K562 (cell line): ENCODE results near the gene CHAC1. TPM values are rescaled to one million over a fixed set of nuclear protein-coding genes. Genes with fewer than 3 reads are reported as not detected.

ENCODE experiments used
- ATF7 ChIP-seq: fragments of 450-650 bp; IDR thresholded peaks from 2 replicates; pipeline ENCODE4 v1.7.1; 2014; ENCODE audit warnings: mild to moderate bottlenecking, moderate library complexity
- BRD9 ChIP-seq: fragments of 450-650 bp; IDR thresholded peaks from 2 replicates; pipeline ENCODE4 v1.6.1; 2018; ENCODE audit warnings: low read depth; ENCODE audit not compliant: partially characterized antibody
- GATAD2B ChIP-seq: fragments of 450-650 bp; IDR thresholded peaks from 2 replicates; pipeline ENCODE4 v1.6.1; 2017; ENCODE audit warnings: mild to moderate bottlenecking, borderline replicate concordance
- NFYB ChIP-seq: IDR thresholded peaks from 2 replicates; pipeline ENCODE4 v1.6.1; 2011; ENCODE audit warnings: mild to moderate bottlenecking, moderate library complexity; ENCODE audit not compliant: insufficient read length; ENCODE audit errors: extremely low read depth
- NONO ChIP-seq, 2 experiments: fragments of 200-400 bp in 1 of 2; fragments of 450-650 bp in 1 of 2; formaldehyde crosslinking in 1 of 2; IDR thresholded peaks; 2 replicates each; pipeline ENCODE4 v1.6.1; 2017; ENCODE audit warnings: low read depth in 2 of 2, mild to moderate bottlenecking in 2 of 2, moderate library complexity in 2 of 2, low read length in 1 of 2
- NR2C2 ChIP-seq, 2 experiments: fragments of 200-800 bp in 1 of 2; sonication (Bioruptor generic) in 1 of 2; sonication (generic) in 1 of 2; formaldehyde crosslinking in 1 of 2; IDR thresholded peaks; 2 replicates each; pipeline versions ENCODE4 v1.6.1 to v1.8.0; 2016 to 2022; ENCODE audit warnings: mild to moderate bottlenecking in 1 of 2, missing compliant biosample characterization in 1 of 2, missing genetic modification characterization in 1 of 2, missing genetic modification reagents in 1 of 2
- RBFOX2 ChIP-seq: fragments of 200-400 bp; formaldehyde crosslinking; IDR thresholded peaks from 2 replicates; pipeline ENCODE4 v1.6.1; 2017; ENCODE audit warnings: low read depth, mild to moderate bottlenecking, low read length, moderate library complexity
- RFX5 ChIP-seq: IDR thresholded peaks from 2 replicates; pipeline ENCODE4 v1.6.1; 2011; ENCODE audit warnings: low read depth, mild to moderate bottlenecking, improper control_type of control experiment, low read length
- SMARCB1 ChIP-seq: IDR thresholded peaks from 2 replicates; pipeline ENCODE4 v1.6.1; 2011; ENCODE audit warnings: improper control_type of control experiment, low read depth; ENCODE audit not compliant: insufficient read length
- ZNF561 ChIP-seq: fragments of 450-650 bp; formaldehyde crosslinking; conservative IDR thresholded peaks from 2 replicates; pipeline ENCODE4 v1.4.0; 2020; ENCODE audit warnings: mild to moderate bottlenecking, moderate library complexity
- polyA plus RNA-seq, 8 experiments: library from polyadenylated mRNA; depleted of rRNA in 4 of 8; stranded (reverse) in 5 of 8; unstranded in 3 of 8; fragments of >200 nt; fragmentation: Nextera tagmentation in 2 of 8; fragmentation: Illumina TruSeq in 1 of 8; extraction: Ambion mirVana in 2 of 8; extraction: Trizol in 1 of 8; gene quantifications; 2 replicates each; pipeline versions ENCODE4 v1.2.1 to v1.2.3, GENCODE V29; 2011 to 2014; ENCODE audit warnings: inconsistent platforms in 1 of 8, missing spikeins in 1 of 8
- total RNA-seq, 7 experiments: library from RNA; depleted of rRNA in 6 of 7; stranded (reverse); fragments of >200 nt in 6 of 7; fragmentation: Illumina TruSeq in 2 of 7; extraction: Trizol in 2 of 7; gene quantifications; 2 replicates each; pipeline versions ENCODE4 v1.2.1 to v1.2.3, GENCODE V29; 2011 to 2021; ENCODE audit warnings: low replicate concordance in 1 of 7
- TF ChIP-seq, protein P1 (sequence below), 2 experiments: IDR thresholded peaks; 2 replicates each; pipeline ENCODE4 v1.6.1; 2012; ENCODE audit warnings: improper control_type of control experiment in 2 of 2, low read depth in 2 of 2, low read length in 2 of 2, borderline replicate concordance in 1 of 2
- TF ChIP-seq, protein P2 (sequence below): fragments of 450-650 bp; IDR thresholded peaks from one replicate; pipeline ENCODE4 v1.6.1; 2018; ENCODE audit warnings: mild to moderate bottlenecking, moderate library complexity; ENCODE audit not compliant: partially characterized antibody
- TF ChIP-seq, protein P3 (sequence below): fragments of 200-400 bp; formaldehyde crosslinking; IDR thresholded peaks from 2 replicates; pipeline ENCODE4 v1.6.1; 2017; ENCODE audit warnings: mild to moderate bottlenecking, low read depth, low read length, moderate library complexity
- TF ChIP-seq, protein P4 (sequence below): fragments of 250-450 bp; sonication (Bioruptor Pico); IDR thresholded peaks from 2 replicates; pipeline ENCODE4 v1.8.0; 2022; ENCODE audit warnings: inconsistent platforms, mild to moderate bottlenecking, moderate library complexity, borderline replicate concordance
- TF ChIP-seq, protein P5 (sequence below): fragments of 450-650 bp; formaldehyde crosslinking; IDR thresholded peaks from 2 replicates; pipeline ENCODE4 v1.4.0; 2020; ENCODE audit warnings: mild to moderate bottlenecking, moderate library complexity
- TF ChIP-seq, protein P6 (sequence below): sonication (generic); formaldehyde crosslinking; IDR thresholded peaks from 2 replicates; pipeline ENCODE4 v1.9.0; 2022; ENCODE audit warnings: mild to moderate bottlenecking, missing genetic modification reagents

CHAC1 gene
- total and polyA plus RNA-seq, 9 of the 15 experiments (the other 6 are each of a cell fraction or from before 2014, with no cell fraction given): 0.47 to 39.0 (median 7.5) TPM

DNA sequence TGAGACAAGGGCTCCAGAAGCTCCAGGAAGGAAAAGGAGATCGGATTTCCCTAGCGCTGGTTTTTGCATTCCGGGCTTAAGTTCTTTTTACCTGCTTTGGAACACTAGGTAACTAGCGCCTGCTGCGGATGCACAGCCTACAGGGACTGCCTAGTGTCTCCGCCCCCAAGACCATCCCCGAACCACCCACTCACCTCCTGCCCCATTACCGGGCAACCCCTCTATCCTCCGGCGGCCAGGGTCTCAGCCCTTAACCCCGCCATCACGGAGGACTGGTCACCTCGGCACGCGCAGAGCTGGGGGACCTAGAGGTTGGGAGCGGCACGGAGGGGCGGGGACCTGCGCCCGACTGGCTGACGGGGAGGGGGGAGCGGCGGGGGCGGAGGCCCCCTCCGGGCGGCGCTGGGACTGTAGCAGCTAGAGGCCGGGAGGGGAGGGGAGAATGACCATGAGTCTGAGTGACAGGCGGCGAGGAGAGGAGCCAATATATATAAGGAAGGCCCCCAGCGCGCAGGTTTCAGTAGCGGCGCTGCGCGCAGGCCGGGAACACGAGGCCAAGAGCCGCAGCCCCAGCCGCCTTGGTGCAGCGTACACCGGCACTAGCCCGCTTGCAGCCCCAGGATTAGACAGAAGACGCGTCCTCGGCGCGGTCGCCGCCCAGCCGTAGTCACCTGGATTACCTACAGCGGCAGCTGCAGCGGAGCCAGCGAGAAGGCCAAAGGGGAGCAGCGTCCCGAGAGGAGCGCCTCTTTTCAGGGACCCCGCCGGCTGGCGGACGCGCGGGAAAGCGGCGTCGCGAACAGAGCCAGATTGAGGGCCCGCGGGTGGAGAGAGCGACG, 24.2 kb upstream of the CHAC1 start, which contains the start of gene DLL4 (continued):
- TF ChIP-seq, protein P1, sequence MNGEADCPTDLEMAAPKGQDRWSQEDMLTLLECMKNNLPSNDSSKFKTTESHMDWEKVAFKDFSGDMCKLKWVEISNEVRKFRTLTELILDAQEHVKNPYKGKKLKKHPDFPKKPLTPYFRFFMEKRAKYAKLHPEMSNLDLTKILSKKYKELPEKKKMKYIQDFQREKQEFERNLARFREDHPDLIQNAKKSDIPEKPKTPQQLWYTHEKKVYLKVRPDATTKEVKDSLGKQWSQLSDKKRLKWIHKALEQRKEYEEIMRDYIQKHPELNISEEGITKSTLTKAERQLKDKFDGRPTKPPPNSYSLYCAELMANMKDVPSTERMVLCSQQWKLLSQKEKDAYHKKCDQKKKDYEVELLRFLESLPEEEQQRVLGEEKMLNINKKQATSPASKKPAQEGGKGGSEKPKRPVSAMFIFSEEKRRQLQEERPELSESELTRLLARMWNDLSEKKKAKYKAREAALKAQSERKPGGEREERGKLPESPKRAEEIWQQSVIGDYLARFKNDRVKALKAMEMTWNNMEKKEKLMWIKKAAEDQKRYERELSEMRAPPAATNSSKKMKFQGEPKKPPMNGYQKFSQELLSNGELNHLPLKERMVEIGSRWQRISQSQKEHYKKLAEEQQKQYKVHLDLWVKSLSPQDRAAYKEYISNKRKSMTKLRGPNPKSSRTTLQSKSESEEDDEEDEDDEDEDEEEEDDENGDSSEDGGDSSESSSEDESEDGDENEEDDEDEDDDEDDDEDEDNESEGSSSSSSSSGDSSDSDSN (IDR thresholded peaks at IDR 0.05; ENCODE audit: borderline replicate concordance in 1 of 2, low read depth in 2 of 2, low read length in 2 of 2): 0 out of 4 replicates have a peak, but pooled peaks have one; percentile 47 to 75
- TF ChIP-seq GATAD2B: no peak
- TF ChIP-seq ZNF561 (CRISPR knock-in tag): no peak
- no peak for TF ChIP-seq RFX5
- TF ChIP-seq, protein P2, sequence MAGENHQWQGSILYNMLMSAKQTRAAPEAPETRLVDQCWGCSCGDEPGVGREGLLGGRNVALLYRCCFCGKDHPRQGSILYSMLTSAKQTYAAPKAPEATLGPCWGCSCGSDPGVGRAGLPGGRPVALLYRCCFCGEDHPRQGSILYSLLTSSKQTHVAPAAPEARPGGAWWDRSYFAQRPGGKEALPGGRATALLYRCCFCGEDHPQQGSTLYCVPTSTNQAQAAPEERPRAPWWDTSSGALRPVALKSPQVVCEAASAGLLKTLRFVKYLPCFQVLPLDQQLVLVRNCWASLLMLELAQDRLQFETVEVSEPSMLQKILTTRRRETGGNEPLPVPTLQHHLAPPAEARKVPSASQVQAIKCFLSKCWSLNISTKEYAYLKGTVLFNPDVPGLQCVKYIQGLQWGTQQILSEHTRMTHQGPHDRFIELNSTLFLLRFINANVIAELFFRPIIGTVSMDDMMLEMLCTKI: no peak
- peak; percentile 91 for TF ChIP-seq RBFOX2
- no peak for TF ChIP-seq NR2C2 (CRISPR knock-in tag; IDR thresholded peaks at IDR 0.05)
- TF ChIP-seq NR2C2 (tag; IDR thresholded peaks at IDR 0.05): no peak
- TF ChIP-seq, protein P3, sequence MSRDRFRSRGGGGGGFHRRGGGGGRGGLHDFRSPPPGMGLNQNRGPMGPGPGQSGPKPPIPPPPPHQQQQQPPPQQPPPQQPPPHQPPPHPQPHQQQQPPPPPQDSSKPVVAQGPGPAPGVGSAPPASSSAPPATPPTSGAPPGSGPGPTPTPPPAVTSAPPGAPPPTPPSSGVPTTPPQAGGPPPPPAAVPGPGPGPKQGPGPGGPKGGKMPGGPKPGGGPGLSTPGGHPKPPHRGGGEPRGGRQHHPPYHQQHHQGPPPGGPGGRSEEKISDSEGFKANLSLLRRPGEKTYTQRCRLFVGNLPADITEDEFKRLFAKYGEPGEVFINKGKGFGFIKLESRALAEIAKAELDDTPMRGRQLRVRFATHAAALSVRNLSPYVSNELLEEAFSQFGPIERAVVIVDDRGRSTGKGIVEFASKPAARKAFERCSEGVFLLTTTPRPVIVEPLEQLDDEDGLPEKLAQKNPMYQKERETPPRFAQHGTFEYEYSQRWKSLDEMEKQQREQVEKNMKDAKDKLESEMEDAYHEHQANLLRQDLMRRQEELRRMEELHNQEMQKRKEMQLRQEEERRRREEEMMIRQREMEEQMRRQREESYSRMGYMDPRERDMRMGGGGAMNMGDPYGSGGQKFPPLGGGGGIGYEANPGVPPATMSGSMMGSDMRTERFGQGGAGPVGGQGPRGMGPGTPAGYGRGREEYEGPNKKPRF: no peak
- TF ChIP-seq, protein P4, sequence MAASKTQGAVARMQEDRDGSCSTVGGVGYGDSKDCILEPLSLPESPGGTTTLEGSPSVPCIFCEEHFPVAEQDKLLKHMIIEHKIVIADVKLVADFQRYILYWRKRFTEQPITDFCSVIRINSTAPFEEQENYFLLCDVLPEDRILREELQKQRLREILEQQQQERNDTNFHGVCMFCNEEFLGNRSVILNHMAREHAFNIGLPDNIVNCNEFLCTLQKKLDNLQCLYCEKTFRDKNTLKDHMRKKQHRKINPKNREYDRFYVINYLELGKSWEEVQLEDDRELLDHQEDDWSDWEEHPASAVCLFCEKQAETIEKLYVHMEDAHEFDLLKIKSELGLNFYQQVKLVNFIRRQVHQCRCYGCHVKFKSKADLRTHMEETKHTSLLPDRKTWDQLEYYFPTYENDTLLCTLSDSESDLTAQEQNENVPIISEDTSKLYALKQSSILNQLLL (CRISPR knock-in tag): no peak
- TF ChIP-seq, protein P5, sequence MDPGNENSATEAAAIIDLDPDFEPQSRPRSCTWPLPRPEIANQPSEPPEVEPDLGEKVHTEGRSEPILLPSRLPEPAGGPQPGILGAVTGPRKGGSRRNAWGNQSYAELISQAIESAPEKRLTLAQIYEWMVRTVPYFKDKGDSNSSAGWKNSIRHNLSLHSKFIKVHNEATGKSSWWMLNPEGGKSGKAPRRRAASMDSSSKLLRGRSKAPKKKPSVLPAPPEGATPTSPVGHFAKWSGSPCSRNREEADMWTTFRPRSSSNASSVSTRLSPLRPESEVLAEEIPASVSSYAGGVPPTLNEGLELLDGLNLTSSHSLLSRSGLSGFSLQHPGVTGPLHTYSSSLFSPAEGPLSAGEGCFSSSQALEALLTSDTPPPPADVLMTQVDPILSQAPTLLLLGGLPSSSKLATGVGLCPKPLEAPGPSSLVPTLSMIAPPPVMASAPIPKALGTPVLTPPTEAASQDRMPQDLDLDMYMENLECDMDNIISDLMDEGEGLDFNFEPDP (CRISPR knock-in tag): no peak
- TF ChIP-seq SMARCB1: no peak
- TF ChIP-seq NONO (IDR thresholded peaks at IDR 0.05; ENCODE audit: low read depth in 2 of 2, low read length in 1 of 2): peak in 1 of 2 experiments; percentile 91; a peak in 2 of 4 replicates
- TF ChIP-seq, protein P6, sequence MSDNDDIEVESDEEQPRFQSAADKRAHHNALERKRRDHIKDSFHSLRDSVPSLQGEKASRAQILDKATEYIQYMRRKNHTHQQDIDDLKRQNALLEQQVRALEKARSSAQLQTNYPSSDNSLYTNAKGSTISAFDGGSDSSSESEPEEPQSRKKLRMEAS: peak; percentile 94
- TF ChIP-seq ATF7: 0 out of 2 replicates have a peak, but pooled peaks have one; percentile 17
- no peak for TF ChIP-seq NFYB
- no peak for TF ChIP-seq BRD9
